ENCODE results near the gene DCC. TPM values are rescaled to one million over a fixed set of nuclear protein-coding genes. Genes with fewer than 3 reads are reported as not detected.

Gene DCC
- total and polyA plus RNA-seq, 2 experiments from 2014 or later: 0.53 to 0.73 TPM

GRCh38 chr18:52971097-52971496 lies 631.1 kb downstream of the DCC start:
- Histone ChIP-seq H3K9me2 (ENCODE audit: insufficient read depth) (no peaks in the 10 kb centered on the region), H3K4me3 (no peak overlapping the region), H3K36me3 (ENCODE audit: insufficient read depth) (no peaks in the 10 kb centered on the region), H4K20me1 (replicated peaks; ENCODE audit: insufficient read depth) (no peaks in the 10 kb centered on the region), H3K79me2 (replicated peaks; ENCODE audit: insufficient read depth) (no peaks in the 10 kb centered on the region), H3K4me1 (ENCODE audit: insufficient read depth) (0 out of 2 replicates have a peak, but pooled peaks cover 4% of the 10 kb centered on the region), H3K27ac (ENCODE audit: low read depth) (no peak overlapping the region), H3K27me3 (ENCODE audit: insufficient read depth) (no peaks in the 10 kb centered on the region), H3K4me2 (no peak overlapping the region), H2AFZ (no peak overlapping the region), H3F3A (replicated peaks; ENCODE audit: low read depth) (no peaks in the 10 kb centered on the region)
- no peak for DNase-seq (ENCODE audit: low spot score)
- no peak for ATAC-seq
- H3K27ac Mint-ChIP-seq: no peak overlapping the region
- H3K9me3 Mint-ChIP-seq: no peaks in the 10 kb centered on the region
- H3K4me3 Mint-ChIP-seq: no peak overlapping the region
- H3K27me3 Mint-ChIP-seq (ENCODE audit: insufficient read depth, low read depth, poor library complexity): no peaks in the 10 kb centered on the region
- TF ChIP-seq ZNF462 (CRISPR knock-in tag; IDR thresholded peaks at IDR 0.05) (no peak), CTCF (conservative IDR thresholded peaks at IDR 0.05; ENCODE audit: low read depth in 2 of 2) (no peak), POLR2AphosphoS5 (IDR thresholded peaks at IDR 0.05; ENCODE audit: low read depth) (no peak), EZH2 (IDR thresholded peaks at IDR 0.05; ENCODE audit: low read depth, unreplicated experiment) (no peak), CREB1 (CRISPR knock-in tag; IDR thresholded peaks at IDR 0.05; ENCODE audit: low read depth) (no peak), EZH2phosphoT487 (IDR thresholded peaks at IDR 0.05; ENCODE audit: unreplicated experiment) (no peak), NANOG (IDR thresholded peaks at IDR 0.05; ENCODE audit: borderline replicate concordance) (no peak), JUNB (IDR thresholded peaks at IDR 0.05; ENCODE audit: unreplicated experiment) (no peak), STAT1 (IDR thresholded peaks at IDR 0.05; ENCODE audit: unreplicated experiment) (no peak), REST (IDR thresholded peaks at IDR 0.05; ENCODE audit: unreplicated experiment) (no peak), ETS1 (IDR thresholded peaks at IDR 0.05) (no peak), ZNF114 (CRISPR knock-in tag; IDR thresholded peaks at IDR 0.05) (no peak), ZNF331 (CRISPR knock-in tag; IDR thresholded peaks at IDR 0.05; ENCODE audit: low read depth) (no peak)
- no peaks in the 10 kb centered on the region for H3K36me3 Mint-ChIP-seq (ENCODE audit: low read depth)
- peaks cover 5% of the 10 kb centered on the region for H3K4me1 Mint-ChIP-seq

All from GM23338 (cell line).